ENCODE results near the gene RSAD1.

Gene RSAD1

DNA sequence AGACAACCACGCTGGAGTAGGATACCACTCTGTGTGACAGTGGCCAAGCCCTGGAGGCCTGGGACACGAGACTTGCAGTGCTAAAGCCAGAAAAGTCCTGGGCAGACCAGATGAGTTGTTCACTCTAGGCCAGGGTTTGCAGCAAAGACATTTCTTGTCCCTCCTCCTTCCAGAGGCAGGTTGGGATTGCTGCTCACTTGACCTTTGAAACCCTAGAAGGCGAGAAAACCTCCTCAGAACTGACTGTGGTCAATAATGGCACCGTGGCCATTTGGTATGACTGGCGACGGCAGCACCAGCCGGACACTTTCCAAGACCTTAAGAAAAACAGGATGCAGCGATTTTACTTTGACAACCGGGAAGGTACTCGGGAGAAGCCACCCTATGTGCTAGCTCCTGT, 44.1 kb downstream of the RSAD1 start:
- no peak for DNase-seq

DNA sequence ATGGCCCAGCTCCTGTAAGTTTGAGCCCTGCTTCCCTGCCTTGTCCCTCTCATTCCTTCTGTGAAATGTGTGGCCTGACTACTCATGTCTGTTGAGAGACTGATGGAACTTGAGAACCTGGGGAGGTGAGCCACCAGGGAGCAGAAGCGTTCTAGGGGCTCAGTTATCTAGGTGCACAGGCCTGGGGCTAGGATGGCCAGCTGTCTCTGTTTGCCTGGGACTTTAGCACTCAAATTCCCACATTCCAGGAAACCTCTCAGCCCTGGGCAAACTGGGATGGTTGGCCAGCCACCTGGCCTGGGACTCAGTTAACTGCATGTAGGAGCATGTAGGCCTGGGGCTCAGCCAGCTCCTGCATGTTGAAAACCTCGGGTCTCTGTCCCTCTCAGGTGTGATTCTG, 44.5 kb downstream of the RSAD1 start:
- no peak for DNase-seq

DNA sequence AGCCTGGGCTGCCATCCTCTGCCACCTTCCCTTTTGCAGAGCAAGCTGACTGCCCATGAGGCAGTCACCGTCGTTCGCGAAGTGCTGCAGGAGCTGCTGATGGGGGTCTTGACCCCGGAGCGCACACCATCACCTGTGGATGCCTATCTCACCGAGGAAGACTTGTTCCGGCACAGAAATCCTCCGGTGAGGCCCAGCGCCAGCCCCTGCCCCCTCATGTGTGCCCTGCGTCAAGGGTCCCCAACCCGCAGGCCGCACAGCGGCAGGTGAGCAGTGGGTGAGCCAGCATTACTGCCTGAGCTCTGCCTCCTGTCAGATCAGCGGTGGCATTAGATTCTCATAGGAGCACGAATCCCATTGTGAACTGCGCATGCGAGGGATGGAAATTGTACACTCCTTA, 46.2 kb downstream of the RSAD1 start:
- no peak for DNase-seq

DNA sequence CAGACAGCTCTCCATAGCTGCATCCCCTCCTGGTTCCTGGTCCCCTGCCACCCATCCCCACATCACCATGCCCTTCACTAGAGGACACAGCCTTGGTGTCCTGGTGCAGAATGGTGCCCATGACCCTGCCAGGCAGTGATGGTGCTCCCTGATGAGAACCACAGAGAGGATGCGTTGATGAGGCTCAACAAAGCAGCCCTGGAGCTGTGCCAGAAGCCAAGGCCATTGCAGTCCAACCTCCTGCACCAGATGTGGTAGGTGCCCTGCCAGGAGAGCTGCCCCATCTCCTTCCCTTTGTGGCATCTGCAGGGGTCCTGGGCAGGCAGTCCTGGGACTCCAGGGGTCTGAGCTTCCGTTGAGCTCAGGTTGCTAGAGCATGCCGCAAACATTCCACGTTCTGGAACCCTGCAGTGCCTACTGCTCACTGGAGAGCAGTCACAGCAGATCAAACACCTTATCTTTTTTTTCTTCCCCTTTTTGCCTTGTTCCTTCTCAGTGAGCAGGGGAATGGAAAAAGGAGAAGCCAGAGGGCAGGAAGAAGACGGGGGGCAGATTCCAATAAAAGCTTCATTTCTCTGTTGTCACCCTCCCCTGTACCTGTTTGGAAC, 48.6 kb downstream of the RSAD1 start:
- DNase-seq, result no peak

DNA sequence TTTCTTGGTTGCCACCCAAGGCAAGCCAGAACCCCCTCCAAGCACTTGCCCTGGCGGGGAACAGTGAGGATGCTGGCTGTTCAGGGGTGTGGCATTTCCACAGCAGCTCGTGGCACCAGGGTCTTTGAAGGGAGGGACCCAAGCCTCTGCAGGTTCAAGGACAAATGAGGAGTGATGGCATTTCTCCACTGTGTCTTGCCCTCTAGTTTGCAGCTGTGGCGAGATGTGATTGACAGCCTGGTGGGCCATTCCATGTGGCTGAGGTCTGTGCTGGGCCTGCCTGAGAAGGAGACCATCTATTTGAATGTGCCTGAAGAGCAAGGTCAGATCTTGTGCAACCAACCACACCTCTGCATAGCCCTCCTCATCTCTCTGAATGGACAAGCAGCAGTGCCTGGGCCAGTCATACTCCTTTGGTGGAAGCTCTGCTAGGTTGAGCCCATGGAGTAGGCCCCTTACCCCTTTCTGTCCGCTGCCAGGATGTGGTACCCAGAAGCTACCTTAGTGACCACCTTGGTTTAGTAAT, 49.4 kb downstream of the RSAD1 start:
- DNase-seq, result no peak

DNA sequence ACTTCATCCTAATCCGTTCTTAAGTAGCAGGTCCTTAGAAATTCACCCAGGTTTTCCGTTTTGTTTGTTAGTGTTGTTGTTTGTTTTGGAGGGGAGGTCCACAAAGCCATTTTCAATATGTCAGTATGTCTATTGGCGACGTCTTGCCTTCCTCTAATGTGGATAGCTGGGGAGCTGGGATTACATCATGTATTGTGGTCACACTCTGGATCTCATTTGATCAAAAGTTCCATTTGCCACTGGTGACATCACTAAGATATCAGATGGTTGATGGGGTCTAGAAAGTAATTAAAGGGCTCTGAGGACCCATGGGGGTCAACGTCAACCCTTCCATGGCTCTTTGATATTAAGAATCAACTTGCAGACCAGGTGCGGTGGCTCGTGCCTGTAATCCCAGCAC, 51.2 kb downstream of the RSAD1 start:
- DNase-seq, result no peak

DNA sequence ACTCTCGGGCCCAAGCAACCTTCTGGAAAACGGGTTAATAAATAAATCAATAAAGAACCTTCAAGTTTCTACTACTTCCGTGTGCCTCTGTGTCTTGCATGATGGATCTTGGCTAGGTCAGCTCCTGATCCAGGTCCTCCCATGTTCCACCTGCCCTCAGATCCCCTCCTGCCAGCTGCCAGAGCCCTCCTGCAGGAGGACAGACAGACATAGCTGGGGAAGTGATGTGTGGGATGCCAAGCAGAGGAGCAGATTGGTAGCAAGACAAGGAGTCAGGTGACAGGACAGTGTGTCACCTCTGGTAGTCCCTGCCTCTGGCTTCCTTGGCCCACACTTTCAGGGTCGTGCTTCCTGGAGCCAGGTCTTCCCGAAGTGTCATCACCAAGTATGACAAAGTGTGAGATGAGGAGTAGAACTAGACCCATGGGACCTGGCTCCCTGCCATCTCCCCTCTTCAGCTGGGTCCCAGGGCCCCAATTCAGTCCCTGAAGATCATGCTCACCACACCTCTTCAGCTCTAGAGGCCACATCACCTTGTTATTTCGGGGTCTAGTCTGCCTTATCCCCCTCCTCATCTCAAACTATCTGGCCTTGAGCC, 52.9 kb downstream of the RSAD1 start:
- no peak for DNase-seq

DNA sequence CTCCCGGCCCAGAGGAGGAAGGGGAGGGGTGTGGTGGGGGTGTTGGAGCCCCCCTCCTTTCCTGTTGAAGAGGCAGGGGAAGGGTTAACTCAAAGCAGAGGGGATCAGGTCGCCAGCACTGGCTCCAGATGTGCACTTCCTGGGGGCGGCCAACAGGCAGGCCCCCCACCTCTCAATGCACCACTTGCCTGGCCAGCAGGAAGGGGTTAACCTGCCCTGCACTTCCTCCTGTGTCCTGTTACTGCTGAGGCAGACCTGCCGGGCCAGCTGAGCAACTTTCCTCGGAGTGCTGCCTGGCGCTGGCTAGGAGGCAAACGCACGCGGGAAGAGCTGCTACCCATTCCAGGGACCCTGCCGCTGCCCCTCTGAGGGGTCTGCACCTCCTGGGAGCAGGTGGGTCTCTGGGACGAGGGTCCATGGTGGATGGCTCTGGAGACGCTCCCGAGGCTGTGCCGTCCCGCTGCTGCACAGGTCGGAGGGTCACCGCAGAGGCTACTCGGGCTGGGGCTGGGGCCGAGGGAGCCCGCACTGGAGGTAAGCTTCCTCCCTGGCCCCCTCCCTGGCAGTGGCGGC, 53.9 kb downstream of the RSAD1 start, which contains the start of gene EPN3:
Gene EPN3, plus strand, starts transcription at position 284 of the 573 bp plus-strand sequence. CDS start 3,822 bp downstream, outside the sequence.
- no peak for DNase-seq

DNA sequence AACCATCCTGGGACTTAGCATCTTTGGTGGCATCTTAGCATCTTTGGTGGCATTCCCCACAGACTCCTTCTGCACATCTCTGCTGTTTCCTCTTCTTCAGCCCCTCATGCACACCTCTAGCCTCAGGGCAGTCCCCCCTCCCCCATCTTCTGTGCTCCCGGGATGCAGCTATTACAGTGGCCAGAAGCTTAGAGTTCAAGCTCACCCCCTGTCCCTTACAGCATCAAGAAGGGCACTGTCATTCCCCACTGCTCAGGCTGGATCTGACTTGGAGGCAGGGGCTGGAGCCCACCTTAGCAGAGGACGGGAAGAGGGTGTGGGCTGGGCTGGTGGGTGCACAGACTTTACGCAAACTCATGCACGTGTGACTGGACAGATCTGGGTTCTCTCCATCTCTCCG, 54.5 kb downstream of the RSAD1 start:
- no peak for DNase-seq

DNA sequence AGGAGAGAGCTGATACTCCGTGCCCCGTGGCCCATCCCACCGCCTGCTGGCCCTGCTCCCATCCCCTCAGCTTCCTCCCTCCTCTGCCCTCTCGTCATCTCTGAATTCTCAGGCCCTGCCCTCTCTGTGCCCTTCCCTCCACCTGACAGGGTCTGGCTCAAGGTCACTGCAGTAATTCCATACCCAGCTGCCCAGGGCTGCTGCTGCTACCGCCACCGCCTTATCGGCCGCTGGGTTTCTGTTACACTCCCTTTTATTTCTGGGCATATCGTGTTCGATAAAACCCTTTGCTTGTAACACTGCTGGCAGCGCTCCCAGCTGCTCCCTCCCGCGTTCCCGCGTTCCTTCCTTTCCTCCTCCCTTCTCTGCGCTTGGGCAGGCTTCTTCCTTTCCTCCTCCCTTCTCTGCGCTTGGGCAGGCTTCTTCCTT, 55.1 kb downstream of the RSAD1 start:
- DNase-seq, result no peak

DNA sequence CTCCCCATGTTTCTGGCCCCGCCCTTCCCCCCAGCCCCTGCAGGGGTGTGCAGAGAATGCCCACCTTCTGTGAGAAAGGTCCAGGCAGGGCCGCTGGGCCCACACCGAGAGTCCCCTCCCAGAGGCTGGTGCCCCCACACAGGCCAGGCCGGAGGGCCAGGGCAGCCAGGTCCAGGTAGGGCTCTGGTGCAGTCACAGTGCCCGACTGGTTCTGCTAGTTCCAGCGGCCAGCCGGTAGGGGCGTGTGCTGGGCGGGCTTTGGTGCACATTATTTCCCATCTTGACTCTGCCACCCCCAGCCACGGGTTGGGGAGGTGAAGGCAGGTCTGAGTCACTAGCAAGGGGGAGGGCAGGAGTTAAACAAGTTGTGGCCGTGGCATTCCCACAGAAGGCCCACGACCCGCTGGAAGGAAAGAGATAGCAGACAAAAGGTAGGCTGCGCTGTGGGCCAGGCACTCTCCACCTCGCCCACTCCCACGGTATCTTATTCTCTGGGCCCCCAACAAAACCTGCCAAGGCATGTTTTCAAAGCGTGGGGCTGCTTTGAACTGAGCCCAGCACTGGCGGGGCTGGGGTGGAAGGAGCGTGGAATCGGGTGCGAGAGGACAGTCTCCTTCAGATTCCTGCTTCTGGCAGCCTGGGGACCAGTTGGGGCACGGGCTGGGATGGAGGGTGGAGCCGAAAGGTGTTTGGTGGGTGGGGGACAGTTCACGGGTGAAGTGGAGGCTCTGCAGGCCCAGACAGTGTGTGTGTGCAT, 55.7 kb downstream of the RSAD1 start:
- DNase-seq, result no peak

DNA sequence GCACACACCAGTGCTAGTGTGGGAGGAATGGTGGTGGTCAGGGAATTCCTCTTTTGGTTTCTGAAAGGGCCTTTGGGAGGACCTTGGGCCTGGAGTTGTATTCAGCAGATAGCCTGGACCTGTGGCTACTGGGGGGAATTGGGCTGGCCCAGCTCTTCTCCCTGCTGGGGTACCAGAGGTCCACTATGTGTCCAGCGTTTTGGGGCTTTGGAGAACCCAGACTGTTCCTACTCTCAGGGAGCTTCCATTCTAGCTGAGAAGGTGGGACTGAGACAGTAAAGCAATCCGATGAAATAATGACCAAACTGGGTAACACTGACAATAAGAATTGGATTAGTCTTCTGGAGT, 56.3 kb downstream of the RSAD1 start:
- DNase-seq, result no peak

DNA sequence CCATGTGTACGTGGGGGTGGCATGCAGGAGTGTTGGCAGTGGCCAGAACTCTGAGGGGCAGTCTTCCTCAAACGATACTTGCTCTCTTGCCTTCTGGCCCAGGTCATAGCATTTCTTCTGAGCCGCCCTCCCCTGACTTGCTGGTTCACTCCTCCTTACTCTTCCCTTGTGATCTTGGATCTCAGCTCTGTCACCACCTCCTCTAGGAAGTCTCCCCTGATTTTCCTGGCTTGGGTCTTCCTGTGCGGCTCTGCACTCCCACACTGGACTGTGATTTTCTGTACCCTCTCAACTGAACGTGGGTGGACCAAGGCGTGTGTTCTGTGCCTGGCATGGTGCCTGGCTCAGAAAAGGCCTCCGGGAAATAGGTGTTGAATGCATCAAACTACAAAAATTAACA, 56.7 kb downstream of the RSAD1 start:
- no peak for DNase-seq
